ENCODE results near the gene BEND7.
A peak's percentile ranks its signal among the peaks of the same experiment; 100 is the strongest.

BEND7 gene

GRCh38 chr10:13520194-13520593 lies 8.6 kb downstream of the BEND7 start:
- DNase-seq (ENCODE audit: low spot score) = no peak

GRCh38 chr10:13518076-13518692 lies 10.6 kb downstream of the BEND7 start:
- no peak for DNase-seq (ENCODE audit: low spot score)

GRCh38 chr10:13517675-13518074 lies 11.1 kb downstream of the BEND7 start:
- no peak for DNase-seq (ENCODE audit: low spot score)

GRCh38 chr10:13516176-13516575 lies 12.6 kb downstream of the BEND7 start:
- DNase-seq (ENCODE audit: low spot score) = no peak

- peak; percentile 35 for DNase-seq (ENCODE audit: low spot score)
These were observed 13.3 kb downstream of the BEND7 start for GRCh38 chr10:13515467-13515866.

GRCh38 chr10:13514296-13514695 lies 14.5 kb downstream of the BEND7 start:
- no peak for DNase-seq (ENCODE audit: low spot score)

- DNase-seq (ENCODE audit: low spot score) = no peak
These were observed 16.2 kb downstream of the BEND7 start for GRCh38 chr10:13512564-13512963.

GRCh38 chr10:13511409-13511808 lies 17.4 kb downstream of the BEND7 start:
- no peak for DNase-seq (ENCODE audit: low spot score)

- no peak for DNase-seq (ENCODE audit: low spot score)
These were observed 23.6 kb downstream of the BEND7 start for GRCh38 chr10:13505052-13505680.

- no peak for DNase-seq (ENCODE audit: low spot score)
These were observed 24.9 kb downstream of the BEND7 start for GRCh38 chr10:13503745-13504463.

GRCh38 chr10:13502380-13502779 lies 26.4 kb downstream of the BEND7 start:
- no peak for DNase-seq (ENCODE audit: low spot score)

GRCh38 chr10:13500201-13500600 lies 28.6 kb downstream of the BEND7 start:
- no peak for DNase-seq (ENCODE audit: low spot score)

- no peak for DNase-seq (ENCODE audit: low spot score)
These were observed 29.7 kb downstream of the BEND7 start for GRCh38 chr10:13499150-13499549.

- no peak for DNase-seq (ENCODE audit: low spot score)
These were observed 31.9 kb downstream of the BEND7 start for GRCh38 chr10:13496931-13497330.

- DNase-seq (ENCODE audit: low spot score) = no peak
These were observed 32.6 kb downstream of the BEND7 start for GRCh38 chr10:13496164-13496563.

- DNase-seq (ENCODE audit: low spot score) = no peak
These were observed 36.2 kb downstream of the BEND7 start for GRCh38 chr10:13492493-13493180.

GRCh38 chr10:13491747-13492360 lies 37.0 kb downstream of the BEND7 start:
- no peak for DNase-seq (ENCODE audit: low spot score)

- no peak for DNase-seq (ENCODE audit: low spot score)
These were observed 38.3 kb downstream of the BEND7 start for GRCh38 chr10:13490503-13490902.

GRCh38 chr10:13489035-13489599 lies 39.7 kb downstream of the BEND7 start:
- no peak for DNase-seq (ENCODE audit: low spot score)

- no peak for DNase-seq (ENCODE audit: low spot score)
These were observed 43.2 kb downstream of the BEND7 start for GRCh38 chr10:13485623-13486022.

- no peak for DNase-seq (ENCODE audit: low spot score)
These were observed 44.9 kb downstream of the BEND7 start for GRCh38 chr10:13483951-13484350.

GRCh38 chr10:13483073-13483472 lies 45.7 kb downstream of the BEND7 start:
- no peak for DNase-seq (ENCODE audit: low spot score)

Measured in HuH-7.5 (cell line).